MV-4-11 (cell line): ENCODE measurements around the gene RIMS3.
"Not testable (repeated sequence)": the region's sequence is repeated elsewhere in the genome, so short reads cannot be mapped to it uniquely, and the experiment has no call there.

Source experiments
- DNase-seq: peaks from one replicate; lab custom pipeline; 2025; lab: John Stamatoyannopoulos, UW

RIMS3 gene

GRCh38 chr1:40630488-40631223, 34.8 kb downstream of the RIMS3 start:
- DNase-seq: no peak

GRCh38 chr1:40629546-40629945, 35.9 kb downstream of the RIMS3 start:
- DNase-seq: not testable (repeated sequence)

DNA sequence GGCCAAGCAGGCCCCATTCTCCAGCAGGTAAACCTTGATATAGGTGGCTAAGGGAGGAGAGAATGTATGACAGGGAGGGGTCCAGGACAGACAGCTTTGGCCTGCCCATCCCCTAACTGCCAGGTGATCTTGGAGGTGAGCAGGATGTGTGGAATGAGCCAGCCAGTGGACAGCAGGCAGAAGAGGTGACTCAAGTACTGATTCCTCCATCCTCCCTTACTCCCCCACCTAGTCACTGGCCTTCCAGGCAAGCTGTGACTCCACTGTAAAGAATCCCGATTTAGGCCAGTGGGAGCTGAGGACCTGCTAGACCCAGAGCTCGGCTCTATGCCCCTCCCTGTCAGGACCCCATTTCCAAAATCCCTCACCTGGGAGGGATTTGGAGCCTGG, 36.6 kb downstream of the RIMS3 start:
- no peak for DNase-seq

- DNase-seq: no peak
Observed at GRCh38 chr1:40627987-40628902, 37.2 kb downstream of the RIMS3 start.

- no peak for DNase-seq
Observed at GRCh38 chr1:40626383-40626770, 39.1 kb downstream of the RIMS3 start.

GRCh38 chr1:40625476-40626382, 39.8 kb downstream of the RIMS3 start:
- DNase-seq: no peak

- DNase-seq: no peak
Observed at GRCh38 chr1:40625076-40625475, 40.4 kb downstream of the RIMS3 start.

DNA sequence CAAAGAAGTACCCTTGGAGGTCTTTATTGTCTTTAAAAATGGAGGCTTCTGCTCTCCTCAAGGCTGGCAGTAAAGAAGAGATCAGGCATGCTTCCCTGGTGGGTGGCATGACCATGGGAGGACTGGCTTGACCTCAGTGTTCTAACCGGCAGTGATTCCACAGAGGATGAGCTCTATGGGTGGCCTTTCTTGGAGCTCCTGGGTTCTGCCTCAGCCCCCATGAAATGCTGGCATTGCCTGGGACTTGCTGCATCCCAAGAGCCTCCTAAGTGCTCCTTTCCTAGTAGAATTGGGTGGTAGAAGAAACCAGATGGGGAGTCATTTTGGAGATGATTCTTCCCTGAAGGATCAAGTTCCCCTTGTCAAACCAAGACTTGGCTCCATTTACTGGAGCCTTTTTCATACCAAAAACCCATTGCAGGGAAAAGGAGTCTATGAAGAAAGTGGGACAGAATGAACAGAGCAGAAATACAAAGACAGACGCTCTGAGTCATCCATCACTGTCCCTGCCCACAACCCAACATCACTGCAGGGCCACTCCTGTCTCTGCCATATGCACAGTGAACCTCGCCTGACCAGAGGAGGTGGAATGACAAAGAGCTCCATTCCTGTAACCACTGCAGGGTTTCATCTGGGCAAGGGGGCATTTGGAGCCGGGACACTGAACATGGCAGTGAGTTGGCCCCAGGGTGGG, 42.4 kb downstream of the RIMS3 start:
- no peak for DNase-seq

GRCh38 chr1:40621821-40622450, 43.5 kb downstream of the RIMS3 start:
- DNase-seq: no peak

- DNase-seq: no peak
Observed at GRCh38 chr1:40620586-40621210, 44.8 kb downstream of the RIMS3 start.

DNA sequence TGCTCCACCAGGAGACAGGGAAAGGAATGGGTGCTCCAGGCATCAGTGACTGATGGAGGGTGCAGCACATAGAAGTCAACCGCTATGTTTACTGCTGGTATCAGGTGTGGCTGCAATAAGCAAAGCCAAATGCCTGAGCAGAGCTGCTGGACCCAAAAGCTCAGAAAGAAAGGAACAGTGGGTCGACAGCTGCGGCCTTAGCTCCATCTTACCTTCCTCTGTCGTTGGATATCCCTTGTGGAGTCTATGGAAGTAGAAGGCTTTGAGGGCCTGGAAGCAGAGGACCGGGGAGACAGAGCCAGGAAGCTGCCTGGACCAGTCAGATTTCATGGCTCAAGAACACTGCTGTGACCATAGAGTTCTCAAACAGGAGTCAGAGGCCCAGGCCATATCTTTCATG, 45.3 kb downstream of the RIMS3 start:
- DNase-seq: no peak

DNA sequence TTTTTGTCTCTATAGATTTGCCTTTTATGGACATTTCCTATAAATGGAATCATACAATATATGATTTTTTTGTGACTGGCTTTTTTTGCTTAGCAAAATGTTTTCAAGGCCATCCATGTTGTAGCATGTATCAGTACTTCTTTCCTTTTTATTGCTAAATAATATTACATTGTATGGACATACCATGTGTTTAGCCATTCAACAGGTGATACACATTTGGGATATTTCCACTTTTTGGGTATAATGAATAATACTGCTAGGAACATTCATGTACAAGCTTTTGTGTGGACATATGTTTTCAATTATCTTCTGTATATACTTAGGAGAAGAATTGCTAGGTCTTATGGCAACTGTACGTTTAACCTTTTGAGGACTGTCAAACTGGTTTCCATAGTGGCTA, 47.4 kb downstream of the RIMS3 start:
- no peak for DNase-seq

DNA sequence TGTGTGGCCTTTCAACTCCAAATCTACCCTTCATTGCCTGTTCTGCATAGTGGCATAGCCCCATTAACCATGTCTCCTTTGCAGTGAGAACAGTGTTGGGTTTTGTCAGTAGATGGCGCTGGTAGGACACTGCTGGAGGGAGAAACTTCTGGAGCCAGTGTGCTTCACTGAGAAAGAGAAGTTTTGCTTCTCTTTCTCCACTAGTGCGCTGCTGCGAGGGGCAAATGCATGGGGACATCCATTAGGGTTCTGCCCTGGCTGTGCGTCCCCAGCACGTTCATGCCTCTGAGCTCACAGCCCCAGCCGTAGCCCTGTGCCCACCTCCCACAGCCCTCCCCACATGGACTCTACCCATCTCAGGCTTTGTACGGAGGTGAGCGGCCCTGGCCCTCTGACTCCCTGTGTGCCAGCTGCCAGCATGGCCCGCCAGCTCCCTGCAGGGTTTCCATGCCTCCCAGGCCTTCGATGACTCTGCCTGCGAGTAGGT, 53.1 kb downstream of the RIMS3 start:
- peak; percentile 75 for DNase-seq

- DNase-seq: no peak
Observed at GRCh38 chr1:40610156-40610555, 55.3 kb downstream of the RIMS3 start.

GRCh38 chr1:40607921-40608320, 57.6 kb downstream of the RIMS3 start:
- DNase-seq: peak; percentile 72

GRCh38 chr1:40606978-40607377, 58.5 kb downstream of the RIMS3 start:
- peak; percentile 15 for DNase-seq

GRCh38 chr1:40606194-40606593, 59.3 kb downstream of the RIMS3 start:
- DNase-seq: no peak

DNA sequence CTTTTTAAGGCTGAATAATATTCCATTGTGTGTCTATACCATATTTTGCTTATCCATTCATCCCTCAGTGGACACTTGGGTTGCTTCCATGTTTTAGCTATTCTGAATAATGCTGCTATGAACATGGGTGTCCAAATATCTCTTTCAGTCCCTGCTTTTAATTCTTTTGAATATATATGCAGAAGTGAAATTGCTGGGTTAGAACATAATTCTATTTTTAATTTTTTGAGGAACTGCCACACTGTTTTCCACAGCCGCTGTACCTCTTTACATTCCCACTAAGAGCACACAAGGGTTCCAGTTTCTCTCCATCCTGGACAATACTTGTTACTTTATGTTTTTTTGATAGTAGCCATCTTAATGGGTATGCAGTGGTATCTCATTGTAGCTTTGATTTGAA, 65.6 kb downstream of the RIMS3 start:
- peak; percentile 90 for DNase-seq

DNA sequence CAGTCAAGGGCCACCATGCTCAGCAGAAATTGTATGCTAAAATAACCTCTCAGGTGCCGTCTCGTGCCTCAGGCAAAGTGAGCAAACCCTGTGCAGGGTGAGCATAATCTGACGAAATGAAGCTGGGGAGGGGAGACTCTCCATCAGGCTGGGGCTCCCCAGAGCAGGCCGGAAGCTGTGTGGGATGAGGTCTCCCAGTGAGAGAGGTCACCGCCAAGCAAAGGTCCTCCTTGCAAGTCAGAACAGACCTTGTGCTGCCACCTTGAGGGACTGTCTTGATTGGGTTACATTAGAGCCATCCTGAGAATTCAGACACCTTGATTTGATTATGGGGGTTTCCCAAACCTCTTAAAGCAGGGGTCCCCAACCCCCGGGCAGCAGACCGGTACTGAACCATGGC, 69.9 kb downstream of the RIMS3 start:
- DNase-seq: no peak

DNA sequence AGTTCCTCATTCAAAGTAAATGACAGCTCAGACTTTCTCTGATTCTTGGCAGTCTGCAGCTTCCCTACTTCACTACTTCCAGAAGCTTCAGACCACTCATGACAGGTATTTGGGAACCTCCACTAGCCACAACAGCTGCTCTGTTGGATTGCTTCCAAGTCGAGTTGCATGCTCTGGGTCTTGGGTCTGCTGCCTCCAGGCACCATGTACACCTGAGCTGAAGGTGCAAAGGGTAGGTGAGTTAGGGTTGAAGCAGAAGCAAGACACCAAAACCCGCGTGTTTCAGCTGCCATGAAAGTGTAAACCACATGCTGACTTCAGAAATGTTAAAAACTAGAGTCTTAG, 71.3 kb downstream of the RIMS3 start:
- DNase-seq: peak; percentile 26
